Hypothalamus (tissue), 51 donors: Measurements from ENCODE around the gene MRPL55.

ENCODE experiments used
- DNase-seq, 51 donors: peaks; one replicate each; lab custom pipeline; 2025; lab: John Stamatoyannopoulos, UW

MRPL55 gene

GRCh38 chr1:228061411-228062084 is 47.6 kb downstream of the MRPL55 start:
- no peak for DNase-seq

- no peak for DNase-seq
These were observed 48.5 kb downstream of the MRPL55 start for GRCh38 chr1:228060458-228061190.

GRCh38 chr1:228059634-228060457 is 49.3 kb downstream of the MRPL55 start:
- no peak for DNase-seq

GRCh38 chr1:228058949-228059633 is 50.0 kb downstream of the MRPL55 start:
- DNase-seq: no peak

- DNase-seq: no peak
These were observed 50.7 kb downstream of the MRPL55 start for GRCh38 chr1:228058172-228058948.
